H9 (cell line): ENCODE results near the gene MAP2K3. TPM values are rescaled to one million over a fixed set of nuclear protein-coding genes. Genes with fewer than 3 reads are reported as not detected.

ENCODE experiments used
- DNase-seq: peaks from one replicate; pipeline ENCODE4 v3.0.0-alpha.2; 2017
- H2AFZ ChIP-seq: one replicate; pipeline ENCODE4 v1.6.1; 2013; ENCODE audit warnings: mild to moderate bottlenecking, low read length, control low read depth, moderate library complexity
- H2AK5ac ChIP-seq: 2 replicates; pipeline ENCODE4 v1.6.1; 2013; ENCODE audit warnings: low read length, control low read depth, mixed read lengths; ENCODE audit not compliant: insufficient read length
- H2BK120ac ChIP-seq: one replicate; pipeline ENCODE4 v1.6.1; 2013; ENCODE audit warnings: low read depth, mild to moderate bottlenecking, low read length, control low read depth, inconsistent platforms; ENCODE audit not compliant: poor library complexity, severe bottlenecking
- H2BK12ac ChIP-seq: 2 replicates; pipeline ENCODE4 v1.6.1; 2013; ENCODE audit warnings: low read length, control low read depth, mixed read lengths, low read depth; ENCODE audit not compliant: insufficient read length
- H2BK15ac ChIP-seq: 2 replicates; pipeline ENCODE4 v1.6.1; 2013; ENCODE audit warnings: low read depth, low read length, control low read depth
- H2BK20ac ChIP-seq: one replicate; pipeline ENCODE4 v1.6.1; 2013; ENCODE audit warnings: low read depth, mild to moderate bottlenecking, low read length, control low read depth, inconsistent platforms; ENCODE audit not compliant: poor library complexity, severe bottlenecking
- H2BK5ac ChIP-seq: 2 replicates; pipeline ENCODE4 v1.6.1; 2013; ENCODE audit warnings: low read length, control low read depth, mixed read lengths; ENCODE audit not compliant: insufficient read length
- H3K14ac ChIP-seq: 2 replicates; pipeline ENCODE4 v1.6.1; 2013; ENCODE audit warnings: low read length, control low read depth; ENCODE audit not compliant: insufficient read depth
- H3K18ac ChIP-seq: 2 replicates; pipeline ENCODE4 v1.6.1; 2013; ENCODE audit warnings: low read depth, mild to moderate bottlenecking, mixed read lengths, low read length, control low read depth; ENCODE audit not compliant: insufficient read length
- H3K23ac ChIP-seq: 2 replicates; pipeline ENCODE4 v1.6.1; 2013; ENCODE audit warnings: low read length, control low read depth, mixed read lengths, low read depth; ENCODE audit not compliant: insufficient read length
- H3K23me2 ChIP-seq: 2 replicates; pipeline ENCODE4 v1.6.1; 2013; ENCODE audit warnings: low read depth, mild to moderate bottlenecking, mixed read lengths, low read length, control low read depth; ENCODE audit not compliant: insufficient read length, poor library complexity, severe bottlenecking
- H3K27ac ChIP-seq: 2 replicates; pipeline ENCODE4 v1.5.1; 2013; ENCODE audit warnings: low read length, control low read depth, mixed read lengths, low read depth; ENCODE audit not compliant: insufficient read length
- H3K27me3 ChIP-seq: 2 replicates; pipeline ENCODE4 v1.6.1; 2013; ENCODE audit warnings: low read length, control low read depth, inconsistent platforms; ENCODE audit not compliant: insufficient read depth
- H3K4ac ChIP-seq: 2 replicates; pipeline ENCODE4 v1.6.1; 2013; ENCODE audit warnings: low read depth, mild to moderate bottlenecking, control low read depth, inconsistent platforms, low read length, moderate library complexity
- H3K4me1 ChIP-seq: 2 replicates; pipeline ENCODE4 v1.6.1; 2013; ENCODE audit warnings: low read length, control low read depth, inconsistent platforms; ENCODE audit not compliant: insufficient read depth
- H3K4me2 ChIP-seq: 2 replicates; pipeline ENCODE4 v1.6.1; 2013; ENCODE audit warnings: low read length, control low read depth, mixed read lengths; ENCODE audit not compliant: insufficient read length, insufficient read depth
- H3K56ac ChIP-seq: 2 replicates; pipeline ENCODE4 v1.6.1; 2013; ENCODE audit warnings: low read depth, mild to moderate bottlenecking, mixed read lengths, low read length, control low read depth; ENCODE audit not compliant: insufficient read length
- H3K79me1 ChIP-seq: 2 replicates; pipeline ENCODE4 v1.6.1; 2013; ENCODE audit warnings: low read depth, mild to moderate bottlenecking, moderate library complexity, low read length, control low read depth, inconsistent platforms; ENCODE audit not compliant: insufficient read depth, poor library complexity, severe bottlenecking
- H3K79me2 ChIP-seq: 2 replicates; pipeline ENCODE4 v1.6.1; 2013; ENCODE audit warnings: low read length, control low read depth, inconsistent platforms; ENCODE audit not compliant: insufficient read depth
- H3K9ac ChIP-seq: 2 replicates; pipeline ENCODE4 v1.6.1; 2013; ENCODE audit warnings: low read length, control low read depth, mixed read lengths; ENCODE audit not compliant: insufficient read length; ENCODE audit errors: extremely low read depth
- H3K9me3 ChIP-seq: one replicate; pipeline ENCODE4 v1.6.1; 2013; ENCODE audit warnings: low read depth, low read length, inconsistent platforms; ENCODE audit not compliant: control insufficient read depth
- H3T11ph ChIP-seq: one replicate; pipeline ENCODE4 v1.6.1; 2013; ENCODE audit warnings: mild to moderate bottlenecking, low read length, control low read depth, inconsistent platforms
- H4K20me1 ChIP-seq: one replicate; pipeline ENCODE4 v1.6.1; 2013; ENCODE audit not compliant: control insufficient read depth, insufficient read length, insufficient read depth
- H4K5ac ChIP-seq: 2 replicates; pipeline ENCODE4 v1.6.1; 2013; ENCODE audit warnings: low read depth, mild to moderate bottlenecking, mixed read lengths, low read length, control low read depth; ENCODE audit not compliant: insufficient read length
- H4K8ac ChIP-seq: replicated peaks from 2 replicates; pipeline ENCODE4 v1.6.1; 2013; ENCODE audit warnings: low read length, control low read depth, mixed read lengths, low read depth; ENCODE audit not compliant: insufficient read length
- H4K91ac ChIP-seq: 2 replicates; pipeline ENCODE4 v1.6.1; 2013; ENCODE audit warnings: low read depth, mild to moderate bottlenecking, moderate library complexity, mixed read lengths, low read length, control low read depth; ENCODE audit not compliant: insufficient read length
- H3K27ac Mint-ChIP-seq, 3 experiments: 2 replicates in 2 of 3; 3 replicates in 1 of 3; pipeline ENCODE4 v1.8.0; 2020 to 2021; ENCODE audit warnings: mixed read lengths in 3 of 3, mild to moderate bottlenecking in 1 of 3, moderate library complexity in 1 of 3
- H3K27me3 Mint-ChIP-seq: 2 replicates; pipeline ENCODE4 v1.8.0; 2021; ENCODE audit warnings: low read depth, mild to moderate bottlenecking, moderate library complexity, mixed read lengths
- H3K36me3 Mint-ChIP-seq, 3 experiments: 2 replicates in 2 of 3; 3 replicates in 1 of 3; pipeline ENCODE4 v1.8.0; 2020 to 2021; ENCODE audit warnings: low read depth in 3 of 3, mixed read lengths in 3 of 3; ENCODE audit not compliant: insufficient read depth in 1 of 3
- H3K4me1 Mint-ChIP-seq, 2 experiments: 2 replicates each; pipeline ENCODE4 v1.8.0; 2020; ENCODE audit warnings: mixed read lengths in 2 of 2
- H3K4me3 Mint-ChIP-seq, 2 experiments: 2 replicates in 1 of 2; 3 replicates in 1 of 2; pipeline ENCODE4 v1.8.0; 2020 to 2021; ENCODE audit warnings: mild to moderate bottlenecking in 2 of 2, mixed read lengths in 2 of 2, moderate library complexity in 1 of 2
- H3K9me3 Mint-ChIP-seq, 2 experiments: 2 replicates in 1 of 2; 3 replicates in 1 of 2; pipeline ENCODE4 v1.8.0; 2020; ENCODE audit warnings: mild to moderate bottlenecking in 2 of 2, mixed read lengths in 2 of 2, moderate library complexity in 1 of 2
- WGBS: extraction: QIAGEN DNeasy Blood & Tissue Kit; methylation state at CpG from one replicate; pipeline ENCODE4 v1.1.7; 2013; ENCODE audit warnings: missing lambda C conversion rate, low lambda C conversion rate, mixed read lengths; ENCODE audit not compliant: insufficient read length; ENCODE audit errors: extremely low coverage; 5-methylcytosine and 5-hydroxymethylcytosine counted together
- total RNA-seq: library from RNA; stranded (reverse); gene quantifications from 2 replicates; pipeline ENCODE4 v1.2.1, GENCODE V29; 2021
- TF ChIP-seq, protein P1 (sequence below): fragments of 200-600 bp; sonication (generic); conservative IDR thresholded peaks from 3 replicates; pipeline ENCODE4 v1.8.0; 2021; ENCODE audit warnings: antibody characterized with exemption, mild to moderate bottlenecking

The MAP2K3 gene
- total RNA-seq, 1 experiment from 2014 or later = 26.1 TPM

DNA sequence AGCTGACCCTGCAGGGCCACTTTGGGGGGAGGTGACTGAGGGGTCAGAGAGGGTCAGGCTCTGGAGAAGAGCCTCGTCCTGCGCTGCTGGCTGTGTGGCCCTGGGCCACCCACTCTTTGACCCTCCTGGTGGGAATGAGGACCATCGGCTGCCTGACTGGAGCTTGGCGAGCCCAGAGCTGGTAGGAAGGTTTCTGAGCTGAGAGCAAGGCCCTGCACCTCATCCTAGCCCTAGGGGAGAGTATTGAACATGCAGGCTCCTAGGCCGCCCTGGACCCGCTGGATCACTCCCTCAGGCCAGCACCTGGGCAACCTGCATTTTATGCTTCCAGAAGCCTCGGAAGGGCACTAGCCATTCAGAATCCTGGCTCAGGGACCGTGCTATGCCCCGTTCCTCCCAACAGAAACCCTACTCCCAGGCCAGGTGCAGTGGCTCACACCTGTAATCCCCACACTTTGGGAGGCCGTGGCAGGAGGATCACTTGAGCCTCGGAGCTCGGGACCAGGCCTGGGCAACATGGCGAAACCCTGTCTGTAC, 14.5 kb downstream of the MAP2K3 start:
- Histone ChIP-seq H2AK5ac (no peak overlapping the region), H3K79me1 (no peaks in the 10 kb centered on the region), H2BK5ac (no peak overlapping the region), H3K18ac (no peak overlapping the region), H3K23me2 (no peaks in the 10 kb centered on the region), H3K14ac (no peak overlapping the region), H3K4me2 (no peak overlapping the region), H2BK120ac (no peak overlapping the region), H2BK12ac (no peak overlapping the region), H3K27ac (no peak overlapping the region), H2BK20ac (no peak overlapping the region), H4K8ac (no peak overlapping the region), H4K91ac (no peak overlapping the region), H3T11ph (no peak overlapping the region), H3K9ac (no peak overlapping the region), H3K4me1 (no peaks in the 10 kb centered on the region), H3K27me3 (no peaks in the 10 kb centered on the region), H3K79me2 (0 out of 2 replicates have a peak, but pooled peaks cover 2% of the 10 kb centered on the region), H3K4ac (no peak overlapping the region), H4K20me1 (peaks cover 2% of the 10 kb centered on the region), H3K56ac (no peak overlapping the region), H4K5ac (no peak overlapping the region), H3K23ac (no peak overlapping the region), H2BK15ac (no peak overlapping the region), H3K9me3 (peaks cover 39% of the 10 kb centered on the region), H2AFZ (no peak overlapping the region)
- no CpG with 5 or more reads among the region's 13 CpGs for WGBS
- peaks cover 4% of the 10 kb centered on the region for H3K27me3 Mint-ChIP-seq
- H3K4me1 Mint-ChIP-seq = no peaks in the 10 kb centered on the region; a peak in 1 of 4 replicates
- TF ChIP-seq, protein P1, sequence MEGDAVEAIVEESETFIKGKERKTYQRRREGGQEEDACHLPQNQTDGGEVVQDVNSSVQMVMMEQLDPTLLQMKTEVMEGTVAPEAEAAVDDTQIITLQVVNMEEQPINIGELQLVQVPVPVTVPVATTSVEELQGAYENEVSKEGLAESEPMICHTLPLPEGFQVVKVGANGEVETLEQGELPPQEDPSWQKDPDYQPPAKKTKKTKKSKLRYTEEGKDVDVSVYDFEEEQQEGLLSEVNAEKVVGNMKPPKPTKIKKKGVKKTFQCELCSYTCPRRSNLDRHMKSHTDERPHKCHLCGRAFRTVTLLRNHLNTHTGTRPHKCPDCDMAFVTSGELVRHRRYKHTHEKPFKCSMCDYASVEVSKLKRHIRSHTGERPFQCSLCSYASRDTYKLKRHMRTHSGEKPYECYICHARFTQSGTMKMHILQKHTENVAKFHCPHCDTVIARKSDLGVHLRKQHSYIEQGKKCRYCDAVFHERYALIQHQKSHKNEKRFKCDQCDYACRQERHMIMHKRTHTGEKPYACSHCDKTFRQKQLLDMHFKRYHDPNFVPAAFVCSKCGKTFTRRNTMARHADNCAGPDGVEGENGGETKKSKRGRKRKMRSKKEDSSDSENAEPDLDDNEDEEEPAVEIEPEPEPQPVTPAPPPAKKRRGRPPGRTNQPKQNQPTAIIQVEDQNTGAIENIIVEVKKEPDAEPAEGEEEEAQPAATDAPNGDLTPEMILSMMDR = no peak
- H3K4me3 Mint-ChIP-seq = no peak overlapping the region
- no peak for DNase-seq
- peaks cover 24 to 56% (median 28%) of the 10 kb centered on the region in 3 experiments for H3K36me3 Mint-ChIP-seq
- no peak overlapping the region; a peak in 2 of 7 replicates for H3K27ac Mint-ChIP-seq
- H3K9me3 Mint-ChIP-seq = peaks cover 79 to 93% of the 10 kb centered on the region in 2 experiments
